Measurements from ENCODE around the gene NCK2. TPM values are rescaled to one million over a fixed set of nuclear protein-coding genes. Genes with fewer than 3 reads are reported as not detected.

The NCK2 gene
- total RNA-seq, 4 donors from 2014 or later: 46.0 to 62.6 (median 55.3) TPM

GRCh38 chr2:105870858-105871257, 126.1 kb downstream of the NCK2 start:
- H3K27ac ChIP-seq: no peak overlapping the region
- H3K4me1 ChIP-seq: peaks cover 49 to 67% of the 10 kb centered on the region in 2 donors
- no peak overlapping the region for H3K4me3 ChIP-seq (replicated peaks in 1 of 3)
- no peaks in the 10 kb centered on the region for H3K27me3 ChIP-seq
- H3K36me3 ChIP-seq: no peaks in the 10 kb centered on the region
- WGBS, 2 donors: 94 to 96% methylated on average over 11 of the region's 11 CpGs
- intact Hi-C loops (cut with DNase I): no loop called here
- no peaks in the 10 kb centered on the region for H3K9me3 ChIP-seq
- DNase-seq: no peak
- TF ChIP-seq, protein P1, sequence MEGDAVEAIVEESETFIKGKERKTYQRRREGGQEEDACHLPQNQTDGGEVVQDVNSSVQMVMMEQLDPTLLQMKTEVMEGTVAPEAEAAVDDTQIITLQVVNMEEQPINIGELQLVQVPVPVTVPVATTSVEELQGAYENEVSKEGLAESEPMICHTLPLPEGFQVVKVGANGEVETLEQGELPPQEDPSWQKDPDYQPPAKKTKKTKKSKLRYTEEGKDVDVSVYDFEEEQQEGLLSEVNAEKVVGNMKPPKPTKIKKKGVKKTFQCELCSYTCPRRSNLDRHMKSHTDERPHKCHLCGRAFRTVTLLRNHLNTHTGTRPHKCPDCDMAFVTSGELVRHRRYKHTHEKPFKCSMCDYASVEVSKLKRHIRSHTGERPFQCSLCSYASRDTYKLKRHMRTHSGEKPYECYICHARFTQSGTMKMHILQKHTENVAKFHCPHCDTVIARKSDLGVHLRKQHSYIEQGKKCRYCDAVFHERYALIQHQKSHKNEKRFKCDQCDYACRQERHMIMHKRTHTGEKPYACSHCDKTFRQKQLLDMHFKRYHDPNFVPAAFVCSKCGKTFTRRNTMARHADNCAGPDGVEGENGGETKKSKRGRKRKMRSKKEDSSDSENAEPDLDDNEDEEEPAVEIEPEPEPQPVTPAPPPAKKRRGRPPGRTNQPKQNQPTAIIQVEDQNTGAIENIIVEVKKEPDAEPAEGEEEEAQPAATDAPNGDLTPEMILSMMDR (IDR thresholded peaks at IDR 0.05): no peak
- no peak for TF ChIP-seq POLR2A (IDR thresholded peaks at IDR 0.05)

GRCh38 chr2:105872142-105872728, 127.5 kb downstream of the NCK2 start:
- H3K36me3 ChIP-seq: no peaks in the 10 kb centered on the region
- peaks cover 46 to 66% of the 10 kb centered on the region in 2 donors for H3K4me1 ChIP-seq
- no peak overlapping the region for H3K4me3 ChIP-seq (replicated peaks in 1 of 3)
- no peak for TF ChIP-seq POLR2A (IDR thresholded peaks at IDR 0.05)
- TF ChIP-seq, protein P1 (IDR thresholded peaks at IDR 0.05): no peak
- peak; percentile 51 to 63 for DNase-seq
- no peak overlapping the region for H3K27ac ChIP-seq
- no peaks in the 10 kb centered on the region for H3K9me3 ChIP-seq
- 52 to 61% methylated on average over 14 of the region's 14 CpGs for WGBS, 2 donors
- intact Hi-C loops (cut with DNase I): no loop called here
- no peaks in the 10 kb centered on the region for H3K27me3 ChIP-seq

- no peak overlapping the region for H3K4me3 ChIP-seq (replicated peaks in 1 of 3)
These were observed 128.1 kb downstream of the NCK2 start for GRCh38 chr2:105872830-105873229.

DNA sequence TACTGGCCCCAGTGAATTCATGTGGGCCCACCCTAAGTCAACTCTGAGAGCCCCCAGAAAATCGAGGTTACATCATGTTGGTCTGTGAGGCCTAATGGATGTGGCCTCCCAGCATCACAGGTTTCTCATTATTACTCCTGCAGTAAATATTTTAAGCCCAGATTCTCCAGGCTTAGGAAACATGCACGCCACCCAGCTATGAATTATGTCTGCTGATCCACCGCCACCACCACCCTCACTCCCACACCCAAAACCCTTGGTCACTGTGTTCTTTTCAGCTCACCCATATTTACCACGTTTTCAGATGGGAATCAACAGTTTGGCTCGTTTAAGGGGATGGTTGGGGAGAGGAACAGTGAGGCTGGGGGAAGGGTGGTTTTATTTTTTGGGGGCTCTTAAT, 128.6 kb downstream of the NCK2 start:
- Histone ChIP-seq H3K27me3 (no peaks in the 10 kb centered on the region), H3K4me1 (peaks cover 46 to 66% of the 10 kb centered on the region in 2 donors), H3K27ac (no peak overlapping the region), H3K9me3 (no peaks in the 10 kb centered on the region), H3K4me3 (replicated peaks in 1 of 3) (no peak overlapping the region), H3K36me3 (no peaks in the 10 kb centered on the region)
- intact Hi-C loops (cut with DNase I): no loop called here
- DNase-seq: no peak
- 88 to 93% methylated on average over 5 of the region's 5 CpGs for WGBS, 2 donors
- TF ChIP-seq POLR2A (IDR thresholded peaks at IDR 0.05): no peak
- TF ChIP-seq, protein P1 (IDR thresholded peaks at IDR 0.05): no peak

More at GRCh38 chr2:105872830-105873229, 128.1 kb downstream of the NCK2 start:
- no peak overlapping the region for H3K27ac ChIP-seq
- intact Hi-C loops (cut with DNase I): no loop called here
- no peaks in the 10 kb centered on the region for H3K9me3 ChIP-seq
- DNase-seq: no peak
- TF ChIP-seq POLR2A (IDR thresholded peaks at IDR 0.05): no peak
- TF ChIP-seq, protein P1 (IDR thresholded peaks at IDR 0.05): no peak
- H3K27me3 ChIP-seq: no peaks in the 10 kb centered on the region
- peaks cover 46 to 66% of the 10 kb centered on the region in 2 donors for H3K4me1 ChIP-seq
- H3K36me3 ChIP-seq: no peaks in the 10 kb centered on the region
- 85 to 94% methylated on average over 4 to 7 of the region's 7 CpGs for WGBS, 2 donors

DNA sequence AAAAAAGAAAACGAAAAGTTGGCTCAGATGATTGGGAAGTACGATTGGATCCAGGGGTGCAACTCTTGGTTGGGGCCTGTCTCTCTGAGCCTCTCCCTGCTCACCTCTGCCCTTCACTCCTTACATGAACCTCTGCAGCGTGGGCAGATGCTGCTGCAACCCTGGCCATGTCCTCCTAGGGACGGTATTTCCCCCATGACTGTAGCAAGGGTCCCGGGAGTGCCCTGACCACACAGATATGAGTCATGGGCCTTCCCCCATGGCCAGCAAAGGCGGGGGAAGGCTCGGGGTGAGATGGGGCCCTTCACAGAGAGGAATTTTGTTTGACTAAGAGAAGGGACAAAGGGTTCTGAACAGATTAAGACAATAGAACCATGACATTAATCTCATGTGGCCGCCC, 129.0 kb downstream of the NCK2 start:
- no peaks in the 10 kb centered on the region for H3K27me3 ChIP-seq
- H3K4me3 ChIP-seq (replicated peaks in 1 of 3): no peak overlapping the region
- WGBS, 2 donors: 62 to 91% methylated on average over 8 of the region's 8 CpGs
- H3K4me1 ChIP-seq: peaks cover 50 to 66% of the 10 kb centered on the region in 2 donors
- no peaks in the 10 kb centered on the region for H3K36me3 ChIP-seq
- no peak for DNase-seq
- TF ChIP-seq, protein P1 (IDR thresholded peaks at IDR 0.05): no peak
- no peak for TF ChIP-seq POLR2A (IDR thresholded peaks at IDR 0.05)
- intact Hi-C loops (cut with DNase I): no loop called here
- H3K27ac ChIP-seq: no peak overlapping the region
- H3K9me3 ChIP-seq: no peaks in the 10 kb centered on the region

All from thyroid gland (tissue), 4 donors.